ENCODE results near the gene ADAM29.

- TF ChIP-seq POLR2AphosphoS5 (IDR thresholded peaks at IDR 0.05; ENCODE audit: low read depth, low read length) (no peak), REST (IDR thresholded peaks at IDR 0.05; ENCODE audit: insufficient read depth in 1 of 2, low read depth in 2 of 2, low read length in 2 of 2) (no peak)
These were observed 48.8 kb upstream of the ADAM29 start for GRCh38 chr4:174869339-174869738.

Data from PFSK-1 (cell line).